GM23338 (cell line): ENCODE results near the gene MSL1. TPM values are rescaled to one million over a fixed set of nuclear protein-coding genes. Genes with fewer than 3 reads are reported as not detected.
A peak's percentile ranks its signal among the peaks of the same experiment; 100 is the strongest.

Experiments
- ATAC-seq: fragments of 200-7000 bp; cut with Tn5 transposase; 3 replicates; pipeline ENCODE4 v1.9.1; 2020
- DNase-seq: peaks from one replicate; pipeline ENCODE4 v3.0.0-alpha.2; 2015; ENCODE audit warnings: low spot score
- H2AFZ ChIP-seq: fragments of 200-600 bp; sonication (generic); 2 replicates; pipeline ENCODE4 v1.8.0; 2016; ENCODE audit warnings: antibody characterized with exemption, mild to moderate bottlenecking, moderate library complexity
- H3F3A ChIP-seq: fragments of 200-600 bp; sonication (generic); replicated peaks from 2 replicates; pipeline ENCODE4 v1.8.0; 2017; ENCODE audit warnings: antibody characterized with exemption, mixed run types, low read depth
- H3K27ac ChIP-seq: fragments of 200-600 bp; sonication (generic); 2 replicates; pipeline ENCODE4 v1.6.1; 2016; ENCODE audit warnings: low read depth
- H3K27me3 ChIP-seq: fragments of 200-600 bp; sonication (generic); 2 replicates; pipeline ENCODE4 v1.8.0; 2016; ENCODE audit warnings: mild to moderate bottlenecking, mixed run types, moderate library complexity; ENCODE audit not compliant: insufficient read depth
- H3K36me3 ChIP-seq: fragments of 200-600 bp; sonication (generic); 2 replicates; pipeline ENCODE4 v1.8.0; 2016; ENCODE audit warnings: mild to moderate bottlenecking; ENCODE audit not compliant: insufficient read depth
- H3K4me1 ChIP-seq: fragments of 200-600 bp; sonication (generic); 2 replicates; pipeline ENCODE4 v1.8.0; 2016; ENCODE audit warnings: mild to moderate bottlenecking, moderate library complexity; ENCODE audit not compliant: insufficient read depth
- H3K4me2 ChIP-seq: fragments of 200-600 bp; sonication (generic); 2 replicates; pipeline ENCODE4 v1.7.1; 2017; ENCODE audit warnings: mixed run types
- H3K4me3 ChIP-seq: fragments of 200-600 bp; sonication (generic); 2 replicates; pipeline ENCODE4 v1.6.1; 2016; ENCODE audit warnings: mixed run types
- H3K79me2 ChIP-seq: fragments of 200-600 bp; sonication (generic); replicated peaks from 2 replicates; pipeline ENCODE4 v1.8.0; 2017; ENCODE audit warnings: mild to moderate bottlenecking; ENCODE audit not compliant: insufficient read depth
- H3K9me2 ChIP-seq: fragments of 200-600 bp; sonication (generic); 2 replicates; pipeline ENCODE4 v1.8.0; 2017; ENCODE audit not compliant: insufficient read depth
- H4K20me1 ChIP-seq: fragments of 200-600 bp; sonication (generic); replicated peaks from 2 replicates; pipeline ENCODE4 v1.8.0; 2017; ENCODE audit warnings: mild to moderate bottlenecking; ENCODE audit not compliant: insufficient read depth
- H3K27ac Mint-ChIP-seq: 2 replicates; pipeline ENCODE4 v1.8.0; 2020; ENCODE audit warnings: inconsistent platforms, mild to moderate bottlenecking, moderate library complexity, mixed read lengths
- H3K27me3 Mint-ChIP-seq: 3 replicates; pipeline ENCODE4 v1.8.0; 2022; ENCODE audit warnings: low read depth, mild to moderate bottlenecking, moderate library complexity, mixed read lengths, inconsistent platforms; ENCODE audit not compliant: insufficient read depth, poor library complexity
- H3K36me3 Mint-ChIP-seq: 3 replicates; pipeline ENCODE4 v1.8.0; 2021; ENCODE audit warnings: low read depth, mild to moderate bottlenecking, inconsistent platforms, moderate library complexity, mixed read lengths
- H3K4me1 Mint-ChIP-seq: 3 replicates; pipeline ENCODE4 v1.8.0; 2020; ENCODE audit warnings: mild to moderate bottlenecking, inconsistent platforms, mixed read lengths
- H3K4me3 Mint-ChIP-seq: 3 replicates; pipeline ENCODE4 v1.8.0; 2021; ENCODE audit warnings: moderate library complexity, mild to moderate bottlenecking, inconsistent platforms, mixed read lengths
- H3K9me3 Mint-ChIP-seq: 3 replicates; pipeline ENCODE4 v1.8.0; 2020; ENCODE audit warnings: moderate library complexity, mild to moderate bottlenecking, inconsistent platforms, mixed read lengths
- CREB1 ChIP-seq: fragments of 250-450 bp; sonication (Bioruptor Pico); IDR thresholded peaks from 2 replicates; pipeline ENCODE4 v1.5.0; 2020; ENCODE audit warnings: low read depth, mild to moderate bottlenecking, moderate library complexity
- CTCF ChIP-seq, 2 experiments: fragments of 200-600 bp in 1 of 2; sonication (generic) in 1 of 2; conservative IDR thresholded peaks; 2 replicates each; pipeline versions ENCODE4 v1.5.1 to v1.6.1; 2016 to 2017; ENCODE audit warnings: antibody characterized with exemption in 2 of 2, low read depth in 2 of 2, mild to moderate bottlenecking in 2 of 2, moderate library complexity in 1 of 2
- ETS1 ChIP-seq: IDR thresholded peaks from 2 replicates; pipeline ENCODE4 v1.6.1; 2016; ENCODE audit warnings: antibody characterized with exemption
- EZH2 ChIP-seq: fragments of 200-600 bp; sonication (generic); IDR thresholded peaks from one replicate; pipeline ENCODE4 v1.8.0; 2017; ENCODE audit warnings: antibody characterized with exemption, mild to moderate bottlenecking, low read depth; ENCODE audit not compliant: unreplicated experiment
- EZH2phosphoT487 ChIP-seq: fragments of 200-600 bp; sonication (generic); IDR thresholded peaks from one replicate; pipeline ENCODE4 v1.8.1; 2018; ENCODE audit warnings: antibody characterized with exemption; ENCODE audit not compliant: unreplicated experiment
- JUNB ChIP-seq: IDR thresholded peaks from one replicate; pipeline ENCODE4 v1.6.1; 2016; ENCODE audit warnings: antibody characterized with exemption; ENCODE audit not compliant: unreplicated experiment
- NANOG ChIP-seq: IDR thresholded peaks from 2 replicates; pipeline ENCODE4 v1.6.1; 2016; ENCODE audit warnings: antibody characterized with exemption, borderline replicate concordance
- POLR2AphosphoS5 ChIP-seq: IDR thresholded peaks from 2 replicates; pipeline ENCODE4 v1.6.1; 2016; ENCODE audit warnings: antibody characterized with exemption, low read depth
- REST ChIP-seq: IDR thresholded peaks from one replicate; pipeline ENCODE4 v1.6.1; 2018; ENCODE audit warnings: antibody characterized with exemption; ENCODE audit not compliant: unreplicated experiment
- STAT1 ChIP-seq: IDR thresholded peaks from one replicate; pipeline ENCODE4 v1.6.1; 2016; ENCODE audit warnings: antibody characterized with exemption; ENCODE audit not compliant: unreplicated experiment
- ZNF114 ChIP-seq: fragments of 250-450 bp; sonication (Bioruptor Pico); IDR thresholded peaks from 2 replicates; pipeline ENCODE4 v1.5.0; 2020; ENCODE audit warnings: mild to moderate bottlenecking, moderate library complexity
- ZNF331 ChIP-seq: fragments of 250-450 bp; sonication (Bioruptor Pico); IDR thresholded peaks from 2 replicates; pipeline ENCODE4 v1.5.0; 2020; ENCODE audit warnings: low read depth, mild to moderate bottlenecking, moderate library complexity
- polyA plus RNA-seq: library from polyadenylated mRNA; unstranded; fragments of >200 nt; fragmentation: Nextera tagmentation; extraction: Ambion mirVana; gene quantifications from 2 replicates; pipeline ENCODE4 v1.2.1, GENCODE V29; 2016
- total RNA-seq: library from RNA; depleted of rRNA; stranded (reverse); fragments of >200 nt; shearing (Covaris generic); gene quantifications from 2 replicates; pipeline ENCODE4 v1.2.3, GENCODE V29; 2014

MSL1 gene
- total and polyA plus RNA-seq, 2 experiments from 2014 or later: 16.2 to 56.5 TPM

DNA sequence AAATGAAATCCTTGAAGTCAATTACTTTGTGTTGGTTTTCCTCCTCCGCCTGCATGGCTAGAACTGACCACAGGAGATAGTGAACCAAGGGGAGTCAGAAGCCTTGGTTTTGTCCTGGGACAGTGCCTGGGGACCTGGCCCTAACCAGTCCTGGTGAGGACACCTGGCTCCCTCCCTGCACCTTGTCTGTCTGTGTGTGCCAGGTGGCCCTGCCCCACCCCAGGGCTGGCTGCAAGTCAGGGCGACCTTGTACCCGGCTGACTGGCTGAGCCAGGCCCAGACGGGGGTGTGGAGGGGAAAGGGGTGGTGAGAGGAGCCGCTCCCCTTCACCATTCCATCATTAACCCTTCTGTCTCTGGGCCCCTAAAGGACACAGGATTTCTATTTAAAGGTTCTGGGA, 58.9 kb downstream of the MSL1 start:
- H3K27me3 Mint-ChIP-seq: peaks cover 12% of the 10 kb centered on the region
- no peak overlapping the region for H3K27ac ChIP-seq

DNA sequence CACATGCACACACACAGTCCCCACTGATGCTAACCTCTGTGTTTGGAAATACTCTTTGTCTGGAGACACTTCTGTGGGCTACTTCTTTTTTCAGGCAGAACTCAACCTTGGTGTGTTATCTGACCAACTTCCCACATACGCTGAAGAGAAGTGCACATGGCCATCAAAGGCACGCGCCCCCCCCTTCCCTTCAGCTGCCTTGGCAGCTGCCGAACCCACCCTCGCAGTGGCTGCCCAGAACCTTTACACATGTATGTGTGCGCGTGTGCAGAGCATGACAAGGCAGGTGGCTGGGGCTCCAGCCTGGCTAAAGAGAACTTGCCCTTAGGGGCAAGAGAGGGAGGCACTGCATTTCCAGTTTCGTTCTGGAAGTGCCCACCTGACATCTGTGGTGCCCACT, 59.4 kb downstream of the MSL1 start:
- H3K36me3 Mint-ChIP-seq: peaks cover 8% of the 10 kb centered on the region
- no peak overlapping the region for H3K4me2 ChIP-seq
- TF ChIP-seq POLR2AphosphoS5 (no peak), ZNF114 (CRISPR knock-in tag) (no peak), NANOG (no peak), REST (no peak), CTCF (conservative IDR thresholded peaks at IDR 0.05; ENCODE audit: low read depth in 2 of 2) (no peak), CREB1 (CRISPR knock-in tag) (no peak), ETS1 (no peak), JUNB (no peak), ZNF331 (CRISPR knock-in tag) (no peak), STAT1 (no peak), EZH2 (no peak), EZH2phosphoT487 (no peak)

More for the DNA sequence above, 58.9 kb downstream of the MSL1 start:
- no peaks in the 10 kb centered on the region for H3K9me2 ChIP-seq
- no peak for DNase-seq
- no peaks in the 10 kb centered on the region for H3K36me3 ChIP-seq
- no peak overlapping the region for H2AFZ ChIP-seq
- no peaks in the 10 kb centered on the region for H3K79me2 ChIP-seq
- no peak for TF ChIP-seq POLR2AphosphoS5
- H3K4me3 Mint-ChIP-seq: no peak overlapping the region; the same call in 2 of the 3 replicates
- no peaks in the 10 kb centered on the region for H3K27me3 ChIP-seq
- no peaks in the 10 kb centered on the region; the same call in 2 of the 3 replicates for H3K9me3 Mint-ChIP-seq
- H3K4me2 ChIP-seq: no peak overlapping the region
- peaks cover 11% of the 10 kb centered on the region; the same call in 1 of the 2 replicates for H3F3A ChIP-seq
- H4K20me1 ChIP-seq: peaks cover 3% of the 10 kb centered on the region; the same call in 1 of the 2 replicates
- no peak for ATAC-seq
- no peak overlapping the region for H3K4me3 ChIP-seq
- peak overlapping the region; percentile 26; the same call in 1 of the 2 replicates for H3K27ac Mint-ChIP-seq
- no peaks in the 10 kb centered on the region; the same call in 1 of the 2 replicates for H3K4me1 ChIP-seq
- H3K36me3 Mint-ChIP-seq: peaks cover 13% of the 10 kb centered on the region
- peaks cover 32% of the 10 kb centered on the region for H3K4me1 Mint-ChIP-seq

More for the DNA sequence above, 59.4 kb downstream of the MSL1 start:
- DNase-seq (no peak), ATAC-seq (no peak)
- no peak overlapping the region for H2AFZ ChIP-seq
- no peaks in the 10 kb centered on the region for H3K9me2 ChIP-seq
- H3K36me3 ChIP-seq: no peaks in the 10 kb centered on the region
- Mint-ChIP-seq H3K9me3 (no peaks in the 10 kb centered on the region; the same call in 2 of the 3 replicates), H3K4me1 (peaks cover 26% of the 10 kb centered on the region), H3K4me3 (no peak overlapping the region), H3K27me3 (peaks cover 12% of the 10 kb centered on the region), H3K27ac (no peak overlapping the region)
- no peaks in the 10 kb centered on the region; the same call in 1 of the 2 replicates for H3K4me1 ChIP-seq
- H3K27ac ChIP-seq: no peak overlapping the region
- H3K79me2 ChIP-seq: no peaks in the 10 kb centered on the region
- H3K4me3 ChIP-seq: no peak overlapping the region
- no peaks in the 10 kb centered on the region for H3K27me3 ChIP-seq
- H4K20me1 ChIP-seq: peaks cover 3% of the 10 kb centered on the region; the same call in 1 of the 2 replicates
- peaks cover 10% of the 10 kb centered on the region; the same call in 1 of the 2 replicates for H3F3A ChIP-seq
